ENCODE results near the gene SOX13. TPM values are rescaled to one million over a fixed set of nuclear protein-coding genes. Genes with fewer than 3 reads are reported as not detected.

Gene SOX13
- total and polyA plus RNA-seq, 10 of the 15 experiments (the other 5 are each of a cell fraction or from before 2014, with no cell fraction given) = 0.04 to 0.31 (median 0.11) TPM; not detected in 7

DNA sequence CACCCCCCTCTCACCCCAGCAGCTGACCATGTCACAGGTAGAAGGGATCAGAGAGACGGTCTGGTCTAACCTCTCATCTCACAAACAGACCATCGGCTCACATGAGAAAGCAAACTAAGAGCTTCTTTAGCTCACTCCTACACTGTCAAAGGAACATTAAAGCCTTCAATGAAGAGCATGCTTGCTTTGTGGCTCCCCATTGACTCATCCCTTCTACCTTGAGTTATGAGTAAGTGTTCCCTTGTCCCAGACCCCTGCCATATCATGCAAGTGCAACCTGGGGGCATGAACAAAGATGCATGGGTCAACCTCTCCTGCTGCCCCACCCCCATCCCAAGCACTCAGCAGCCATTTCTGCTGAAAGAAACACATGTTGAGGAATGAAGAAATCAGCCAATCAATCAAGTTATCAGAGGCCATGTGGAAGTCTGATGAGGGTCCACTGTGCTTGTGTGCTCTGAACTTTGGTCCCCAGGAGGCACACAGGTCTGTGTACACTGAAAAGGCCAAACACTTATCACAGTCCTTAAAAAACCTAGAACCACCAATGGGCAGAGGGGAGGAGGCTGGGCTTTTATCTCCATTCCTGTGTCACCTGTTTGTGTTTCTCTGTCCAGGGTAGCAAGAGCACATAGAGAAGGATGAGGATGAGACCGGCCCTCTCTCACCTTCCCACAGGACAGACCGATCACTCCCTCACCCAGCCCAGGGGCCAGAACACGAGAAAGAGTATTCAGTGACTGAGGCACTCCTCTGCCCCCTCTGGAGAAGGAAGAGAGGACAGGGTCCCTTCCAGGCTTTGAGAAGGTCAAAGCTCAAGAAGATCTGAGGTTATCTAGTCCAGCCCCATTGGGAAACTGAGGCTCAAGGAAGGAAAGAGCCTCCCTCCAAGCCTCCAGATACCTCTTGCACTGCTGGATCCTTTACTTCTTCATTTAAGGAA is 69.4 kb downstream of the SOX13 start:
- Histone ChIP-seq H3K27ac (ENCODE audit: control insufficient read depth, insufficient read depth) (no peak overlapping the region), H3K9ac (ENCODE audit: control insufficient read depth, insufficient read depth, low read length) (no peak overlapping the region), H3K79me2 (ENCODE audit: control insufficient read depth, insufficient read depth, low read length) (no peaks in the 10 kb centered on the region), H3K36me3 (ENCODE audit: control insufficient read depth in 2 of 2, insufficient read depth in 2 of 2, low read length in 1 of 2) (no peaks in the 10 kb centered on the region), H2AFZ (ENCODE audit: control insufficient read depth, low read depth, low read length) (no peak overlapping the region), H3K4me3 (no peak overlapping the region), H4K20me1 (ENCODE audit: control insufficient read depth, insufficient read depth) (no peaks in the 10 kb centered on the region), H3K4me2 (ENCODE audit: control insufficient read depth, insufficient read depth) (no peak overlapping the region), H3K4me1 (ENCODE audit: control insufficient read depth, insufficient read depth, low read length) (no peaks in the 10 kb centered on the region), H3K27me3 (replicated peaks in 1 of 2; ENCODE audit: control insufficient read depth in 2 of 2, insufficient read depth in 2 of 2, low read length in 1 of 2) (peaks cover 4 to 5% of the 10 kb centered on the region in 2 experiments; a peak in 3 of 4 replicates), H3K9me3 (replicated peaks; ENCODE audit: control insufficient read depth, insufficient read depth, low read length) (no peaks in the 10 kb centered on the region)
- DNase-seq (ENCODE audit: low read depth, low spot score) = no peak
- no peak for TF ChIP-seq SMAD1 (IDR thresholded peaks at IDR 0.05; ENCODE audit: low read depth, partially characterized antibody)
- TF ChIP-seq KDM1A (IDR thresholded peaks at IDR 0.05; ENCODE audit: borderline replicate concordance) = no peak
- no peak for TF ChIP-seq ATF2 (IDR thresholded peaks at IDR 0.05; ENCODE audit: low read length)
- TF ChIP-seq NFXL1 (IDR thresholded peaks at IDR 0.05; ENCODE audit: borderline replicate concordance) = no peak
- TF ChIP-seq MTA2 (IDR thresholded peaks at IDR 0.05; ENCODE audit: low read depth) = no peak
- no peak for TF ChIP-seq TCF7 (IDR thresholded peaks at IDR 0.05; ENCODE audit: borderline replicate concordance)
- no peak for TF ChIP-seq NR2F1 (conservative IDR thresholded peaks at IDR 0.05)
- 8% methylated on average over 5 of the region's 5 CpGs for whole genome bisulfite sequencing (ENCODE audit: insufficient coverage, insufficient replicate concordance, low lambda C conversion rate, missing lambda C conversion rate)
- CTCF ChIA-PET = interaction anchor here (0.8 to 1.7 kb wide), 3 partner anchors 20 to 289 kb away, joined by 3 read pairs; no protein-coding TSS in a partner anchor
- FAIRE-seq = no peak
- no peak for ATAC-seq
- POLR2A ChIA-PET = interaction anchor here (0.5 kb wide), 1 partner anchor 21 kb away, joined by 3 read pairs; no protein-coding TSS in a partner anchor
- BruUV-seq (replicated peaks) = no TSS peak
- RAD21 ChIA-PET (ENCODE audit: unreplicated experiment) = no interaction called here
- intact Hi-C loops (cut with micrococcal nuclease; ENCODE audit: unreplicated experiment) = no loop called here
- in situ Hi-C loops (cut with MboI) = no loop called here
- SMC1A ChIA-PET (ENCODE audit: uncharacterized antibody, unreplicated experiment) = no interaction called here
